GM10266 (cell line): Measurements from ENCODE around the gene IRX5.

Experiments used
- DNase-seq: peaks from one replicate; pipeline ENCODE4 v3.0.0; 2012; ENCODE audit errors: extremely low spot score
- TF ChIP-seq, protein P1 (sequence below): IDR thresholded peaks from 2 replicates; pipeline ENCODE4 v1.5.1; 2012; ENCODE audit warnings: mild to moderate bottlenecking, low read depth; ENCODE audit not compliant: control insufficient read depth, insufficient read depth; ENCODE audit errors: missing control alignments

IRX5 gene

DNA sequence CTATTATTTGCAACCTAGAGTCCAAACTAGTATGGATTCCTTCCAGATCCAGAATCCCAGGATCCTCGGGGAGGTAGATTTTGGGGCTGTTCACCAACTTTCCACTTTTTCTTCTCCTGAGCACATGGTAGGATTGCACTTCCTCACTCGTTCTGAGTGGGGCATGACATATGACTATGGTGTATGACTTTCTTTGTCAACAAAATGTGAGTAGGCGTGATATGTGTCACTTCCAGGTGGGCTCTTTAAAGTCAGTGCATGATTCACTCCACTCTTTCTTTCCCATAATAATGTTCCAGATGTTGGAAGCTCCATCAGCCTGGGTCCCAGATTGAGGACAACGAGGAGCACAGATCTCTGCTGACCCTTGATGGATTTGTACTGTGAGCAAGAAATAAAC, 21.5 kb downstream of the IRX5 start:
- DNase-seq: no peak
- TF ChIP-seq, protein P1, sequence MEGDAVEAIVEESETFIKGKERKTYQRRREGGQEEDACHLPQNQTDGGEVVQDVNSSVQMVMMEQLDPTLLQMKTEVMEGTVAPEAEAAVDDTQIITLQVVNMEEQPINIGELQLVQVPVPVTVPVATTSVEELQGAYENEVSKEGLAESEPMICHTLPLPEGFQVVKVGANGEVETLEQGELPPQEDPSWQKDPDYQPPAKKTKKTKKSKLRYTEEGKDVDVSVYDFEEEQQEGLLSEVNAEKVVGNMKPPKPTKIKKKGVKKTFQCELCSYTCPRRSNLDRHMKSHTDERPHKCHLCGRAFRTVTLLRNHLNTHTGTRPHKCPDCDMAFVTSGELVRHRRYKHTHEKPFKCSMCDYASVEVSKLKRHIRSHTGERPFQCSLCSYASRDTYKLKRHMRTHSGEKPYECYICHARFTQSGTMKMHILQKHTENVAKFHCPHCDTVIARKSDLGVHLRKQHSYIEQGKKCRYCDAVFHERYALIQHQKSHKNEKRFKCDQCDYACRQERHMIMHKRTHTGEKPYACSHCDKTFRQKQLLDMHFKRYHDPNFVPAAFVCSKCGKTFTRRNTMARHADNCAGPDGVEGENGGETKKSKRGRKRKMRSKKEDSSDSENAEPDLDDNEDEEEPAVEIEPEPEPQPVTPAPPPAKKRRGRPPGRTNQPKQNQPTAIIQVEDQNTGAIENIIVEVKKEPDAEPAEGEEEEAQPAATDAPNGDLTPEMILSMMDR: no peak

DNA sequence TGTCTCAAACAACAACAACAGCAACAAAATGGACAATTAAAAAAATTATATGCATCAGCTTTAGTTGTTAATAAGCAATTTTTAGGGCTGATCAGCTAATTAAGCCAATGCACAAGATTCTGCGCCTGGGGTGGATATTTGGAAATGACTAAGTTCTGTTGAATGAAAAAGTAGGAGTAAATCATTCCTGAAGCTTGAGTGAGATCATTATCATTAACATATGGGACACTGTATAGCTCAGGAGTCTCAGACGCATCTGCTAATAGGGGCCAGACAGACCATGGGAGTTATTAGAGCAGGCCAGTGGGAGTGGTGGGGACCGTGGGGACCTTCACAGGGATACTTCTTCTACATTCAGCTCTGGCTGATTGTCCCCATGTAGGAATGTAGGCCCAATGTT, 22.8 kb downstream of the IRX5 start:
- no peak for DNase-seq
- TF ChIP-seq, protein P1: no peak

DNA sequence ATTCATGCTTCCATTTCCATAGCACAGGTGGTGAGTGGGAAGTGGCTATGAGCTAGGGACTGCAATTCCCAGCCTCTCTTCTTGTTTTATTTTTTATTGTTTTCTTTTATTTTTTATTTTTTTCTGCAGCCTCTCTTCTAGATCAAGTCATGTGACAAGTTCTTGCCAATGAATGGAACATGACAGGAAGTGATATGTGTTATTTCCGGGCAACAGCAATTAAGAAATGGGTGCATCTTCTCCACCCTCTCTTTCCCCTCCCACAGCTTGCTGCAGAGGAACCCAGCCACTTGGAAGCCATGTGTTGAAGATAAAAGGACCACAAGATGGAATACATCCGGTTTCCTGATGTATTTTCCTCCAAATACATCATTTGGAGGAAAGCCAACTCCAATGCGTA, 23.6 kb downstream of the IRX5 start:
- DNase-seq: no peak
- TF ChIP-seq, protein P1: no peak

DNA sequence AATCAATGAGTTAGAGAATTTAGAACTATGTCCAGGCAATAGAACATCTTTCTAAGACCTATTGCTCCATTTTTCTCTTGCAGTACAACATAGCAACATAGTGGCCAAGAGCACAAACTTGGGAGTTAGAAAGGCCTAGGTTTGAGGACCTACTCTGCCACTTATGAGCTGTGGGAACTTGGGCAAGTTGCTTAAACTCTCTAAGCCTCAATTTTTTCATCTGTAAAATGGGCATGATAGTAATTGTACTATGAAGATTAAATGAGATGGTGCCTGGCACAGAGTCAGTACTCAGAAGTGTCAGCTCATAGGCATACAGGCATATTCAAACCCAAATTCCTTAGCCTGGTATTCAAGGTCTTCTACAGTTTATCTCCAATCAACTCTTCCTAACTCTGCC, 25.1 kb downstream of the IRX5 start:
- no peak for DNase-seq
- TF ChIP-seq, protein P1: no peak

DNA sequence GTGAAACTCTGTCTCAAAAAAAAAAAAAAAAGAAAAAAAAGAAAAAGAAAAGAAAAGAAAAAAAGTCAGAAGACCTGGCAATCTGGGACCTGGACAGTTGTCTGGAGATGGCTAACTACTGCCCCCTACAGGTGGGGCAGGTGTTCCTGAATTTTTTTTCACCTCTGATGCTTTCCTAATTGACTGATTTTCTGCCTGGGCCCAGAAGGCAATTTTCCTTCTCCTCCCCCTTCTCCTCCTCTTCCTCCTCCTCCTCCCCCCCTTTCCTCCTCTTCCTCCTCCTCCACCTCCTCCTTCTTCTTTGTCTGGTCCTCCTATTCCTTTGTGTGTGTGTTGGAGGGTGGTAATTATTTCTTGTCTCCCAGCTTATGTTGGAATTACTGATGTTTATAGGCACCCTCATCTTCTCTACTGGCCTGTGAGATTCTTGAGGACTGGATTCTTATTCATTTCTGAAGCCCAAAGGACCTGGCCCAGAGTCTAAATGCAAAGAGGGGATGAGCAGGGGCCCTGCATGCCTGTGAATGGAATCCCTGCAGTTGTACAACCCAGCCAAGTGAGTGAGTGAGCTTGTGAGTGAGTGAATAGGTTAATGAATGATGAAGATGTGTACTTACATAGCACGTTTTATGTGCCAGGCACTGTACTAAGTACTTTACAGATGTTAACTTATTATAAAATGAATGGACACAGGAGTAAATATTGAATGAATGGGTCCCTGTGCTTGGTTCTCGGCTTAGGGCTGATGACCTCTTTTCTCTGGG, 26.9 kb downstream of the IRX5 start:
- peak; percentile 29 for DNase-seq
- TF ChIP-seq, protein P1: peak; percentile 37

DNA sequence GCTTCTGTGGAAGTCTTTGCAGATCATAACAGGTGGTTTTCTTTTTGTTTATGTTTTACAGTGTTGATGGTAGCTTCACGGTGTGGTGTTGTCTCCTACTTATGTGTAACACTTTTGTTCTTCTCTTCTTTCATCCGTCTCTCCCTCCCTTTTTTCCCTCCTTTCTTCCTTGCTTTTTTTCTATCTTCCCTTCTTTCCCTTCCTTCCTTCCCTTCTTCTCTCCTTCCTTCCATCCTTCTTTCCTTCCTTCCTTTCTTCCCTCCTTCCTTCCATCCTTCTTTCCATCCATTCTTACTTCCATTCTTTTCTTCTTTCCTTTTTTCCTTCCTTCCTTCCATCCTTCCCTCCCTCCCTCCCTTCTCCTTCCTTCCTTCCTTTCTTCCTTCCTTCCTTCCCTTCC, 31.4 kb downstream of the IRX5 start:
- no peak for DNase-seq
- TF ChIP-seq, protein P1: no peak

DNA sequence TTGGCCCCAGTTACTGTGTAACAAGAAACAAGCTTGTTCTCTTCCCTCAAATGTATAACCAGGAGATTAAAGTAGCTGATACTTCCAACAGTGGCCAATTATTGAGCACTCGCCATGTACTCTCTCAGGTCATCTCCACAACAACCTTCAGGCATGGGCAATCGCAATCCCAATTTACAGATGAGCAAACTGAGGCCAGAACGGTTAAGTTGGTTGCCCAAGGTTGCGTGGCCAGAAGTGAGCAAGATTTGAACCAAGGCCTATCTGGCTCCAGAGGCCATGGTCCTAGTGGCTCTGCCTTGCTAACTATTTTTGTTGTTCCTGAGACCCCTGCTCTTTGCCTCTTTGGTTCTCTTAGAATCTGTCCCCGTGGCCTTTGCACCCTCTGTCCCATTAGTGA, 33.6 kb downstream of the IRX5 start:
- TF ChIP-seq, protein P1: no peak
- no peak for DNase-seq
